PC-3 (cell line): Measurements from ENCODE around the gene FAM43B.

Experiments
- EZH2 ChIP-seq: fragments of 300-600 bp; sonication (generic); IDR thresholded peaks from one replicate; pipeline ENCODE4 v1.6.1; 2017; ENCODE audit warnings: antibody characterized with exemption, mild to moderate bottlenecking, low read length; ENCODE audit not compliant: unreplicated experiment
- TF ChIP-seq, protein P1 (sequence below): fragments of 300-600 bp; sonication (generic); conservative IDR thresholded peaks from 2 replicates; pipeline ENCODE4 v1.5.1; 2017; ENCODE audit warnings: antibody characterized with exemption, low read depth, mild to moderate bottlenecking, low read length

DNA sequence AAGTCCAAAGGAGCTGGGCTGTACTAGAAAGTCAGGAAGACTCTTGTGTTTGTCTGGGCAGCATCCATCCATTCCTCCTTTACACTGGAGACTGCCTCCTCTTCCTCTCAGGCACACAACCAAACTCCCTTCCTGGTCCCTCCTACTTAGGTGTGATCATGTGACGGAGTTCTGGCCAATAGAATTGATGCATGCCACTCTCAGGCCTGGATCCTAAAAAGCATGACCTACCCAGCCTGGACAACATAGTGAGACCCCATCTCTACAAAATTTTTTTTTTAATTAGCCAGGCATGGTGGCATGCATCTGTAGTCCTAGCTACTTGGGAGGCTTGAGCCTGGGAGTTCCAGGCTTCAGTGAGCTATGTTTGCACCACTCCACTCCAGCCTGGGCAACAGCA, 8.6 kb downstream of the FAM43B start:
- TF ChIP-seq, protein P1, sequence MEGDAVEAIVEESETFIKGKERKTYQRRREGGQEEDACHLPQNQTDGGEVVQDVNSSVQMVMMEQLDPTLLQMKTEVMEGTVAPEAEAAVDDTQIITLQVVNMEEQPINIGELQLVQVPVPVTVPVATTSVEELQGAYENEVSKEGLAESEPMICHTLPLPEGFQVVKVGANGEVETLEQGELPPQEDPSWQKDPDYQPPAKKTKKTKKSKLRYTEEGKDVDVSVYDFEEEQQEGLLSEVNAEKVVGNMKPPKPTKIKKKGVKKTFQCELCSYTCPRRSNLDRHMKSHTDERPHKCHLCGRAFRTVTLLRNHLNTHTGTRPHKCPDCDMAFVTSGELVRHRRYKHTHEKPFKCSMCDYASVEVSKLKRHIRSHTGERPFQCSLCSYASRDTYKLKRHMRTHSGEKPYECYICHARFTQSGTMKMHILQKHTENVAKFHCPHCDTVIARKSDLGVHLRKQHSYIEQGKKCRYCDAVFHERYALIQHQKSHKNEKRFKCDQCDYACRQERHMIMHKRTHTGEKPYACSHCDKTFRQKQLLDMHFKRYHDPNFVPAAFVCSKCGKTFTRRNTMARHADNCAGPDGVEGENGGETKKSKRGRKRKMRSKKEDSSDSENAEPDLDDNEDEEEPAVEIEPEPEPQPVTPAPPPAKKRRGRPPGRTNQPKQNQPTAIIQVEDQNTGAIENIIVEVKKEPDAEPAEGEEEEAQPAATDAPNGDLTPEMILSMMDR = no peak
- TF ChIP-seq EZH2 = no peak
